Heart left ventricle (tissue), 13 donors: ENCODE measurements around the gene DCAF10.

Source experiments
- POLR2A ChIP-seq, 2 donors: fragments of 450-650 bp; IDR thresholded peaks; one replicate each; pipeline ENCODE4 v1.6.1; 2017; ENCODE audit warnings: antibody characterized with exemption in 2 of 2, mild to moderate bottlenecking in 2 of 2, moderate library complexity in 2 of 2
- TF ChIP-seq, protein P1 (sequence below), 12 donors: fragments of 200-600 bp; sonication (generic) in 4 of 12; IDR thresholded peaks; one replicate each; pipeline versions ENCODE4 v1.5.0 to v1.8.0; 2018 to 2022; ENCODE audit warnings: antibody characterized with exemption in 12 of 12, mild to moderate bottlenecking in 5 of 12
- donor health status: ischemic (EF 13 %, LVEDD 7.1; RV severe dilation, severe dysfunction).
- donor health status: DM: no; HTN: yes; CAD: no.
- donor health status: DM: no; HTN: no; CAD: no.
- donor health status: ischemic (EF 25% LVEDD 6.9; RV normal size, moderate dysfunction).
- donor health status: ischemic (EF 25% LVEDD 5.7; RV mildly dilated, moderate dysfunction).
- donor health status: ischemic (EF 35%, LVEDD 5.7; RV mildly dilated, moderate dysfunction).
- donor health status: nonischemic (EF 11% LVEDD 7.7; RV severe dilation, severe dysfunction).
- donor health status: DM: yes; HTN: yes; CAD: no.
- donor health status: PGD.
- donor health status: ischemic (EF 29% LVEDD 5.4; RV normal size, mild dysfunction).
- donor health status: nonischemic (EF 23%, LVEDD 6.1; RV moderate dilation, normal function).

DNA sequence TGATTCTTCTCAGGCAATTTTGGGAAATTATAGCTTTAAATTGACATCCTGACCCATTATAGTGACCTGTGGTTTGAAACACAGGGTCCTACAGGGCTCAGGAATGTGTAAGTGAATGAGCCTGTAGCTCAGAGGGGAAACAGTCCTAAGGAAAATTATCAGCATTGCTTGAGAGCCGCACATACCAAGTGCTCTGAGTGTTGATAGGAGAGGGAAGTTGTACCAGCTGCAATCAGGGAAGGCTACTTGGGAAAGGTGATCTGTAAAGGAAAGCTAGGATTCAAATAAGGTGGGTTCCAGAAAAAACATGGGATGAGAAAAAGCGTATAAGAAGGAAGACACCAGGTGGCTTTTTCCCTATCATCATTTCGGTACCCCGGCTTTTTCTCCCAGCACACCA is 107.7 kb downstream of the DCAF10 start:
- TF ChIP-seq POLR2A (IDR thresholded peaks at IDR 0.05): no peak
- TF ChIP-seq, protein P1, sequence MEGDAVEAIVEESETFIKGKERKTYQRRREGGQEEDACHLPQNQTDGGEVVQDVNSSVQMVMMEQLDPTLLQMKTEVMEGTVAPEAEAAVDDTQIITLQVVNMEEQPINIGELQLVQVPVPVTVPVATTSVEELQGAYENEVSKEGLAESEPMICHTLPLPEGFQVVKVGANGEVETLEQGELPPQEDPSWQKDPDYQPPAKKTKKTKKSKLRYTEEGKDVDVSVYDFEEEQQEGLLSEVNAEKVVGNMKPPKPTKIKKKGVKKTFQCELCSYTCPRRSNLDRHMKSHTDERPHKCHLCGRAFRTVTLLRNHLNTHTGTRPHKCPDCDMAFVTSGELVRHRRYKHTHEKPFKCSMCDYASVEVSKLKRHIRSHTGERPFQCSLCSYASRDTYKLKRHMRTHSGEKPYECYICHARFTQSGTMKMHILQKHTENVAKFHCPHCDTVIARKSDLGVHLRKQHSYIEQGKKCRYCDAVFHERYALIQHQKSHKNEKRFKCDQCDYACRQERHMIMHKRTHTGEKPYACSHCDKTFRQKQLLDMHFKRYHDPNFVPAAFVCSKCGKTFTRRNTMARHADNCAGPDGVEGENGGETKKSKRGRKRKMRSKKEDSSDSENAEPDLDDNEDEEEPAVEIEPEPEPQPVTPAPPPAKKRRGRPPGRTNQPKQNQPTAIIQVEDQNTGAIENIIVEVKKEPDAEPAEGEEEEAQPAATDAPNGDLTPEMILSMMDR (IDR thresholded peaks at IDR 0.05): no peak
